HCT116 (cell line): ENCODE data around the gene ERLEC1. TPM values are rescaled to one million over a fixed set of nuclear protein-coding genes. Genes with fewer than 3 reads are reported as not detected.
"Not testable (repeated sequence)": the region's sequence is repeated elsewhere in the genome, so short reads cannot be mapped to it uniquely, and the experiment has no call there.

Experiments
- ATAC-seq: fragments of 200-7000 bp; cut with Tn5 transposase; 2 replicates; pipeline ENCODE4 v1.9.1; 2020; ENCODE audit warnings: mild to moderate bottlenecking, moderate library complexity
- BruUV-seq: library from RNA; stranded (reverse); fragments of 400-500 nt; replicated peaks from 2 replicates; lab custom pipeline; 2021; lab: Mats Ljungman, UMichigan
- CTCF ChIA-PET: fragments of 300-600 bp; sonication (Branson Sonifier 250); formaldehyde crosslinking; loops from one replicate; lab custom pipeline; 2021; ENCODE audit warnings: antibody characterized with exemption; lab: Charles Lee
- POLR2A ChIA-PET: fragments of 300-600, 350-600 bp; sonication (Branson Sonifier 250); formaldehyde crosslinking; loops from one replicate; lab custom pipeline; 2021; ENCODE audit warnings: antibody characterized with exemption; lab: Charles Lee
- RAD21 ChIA-PET, 2 experiments: fragments of 300-600 bp; sonication (Branson Sonifier 250); formaldehyde crosslinking; loops; one replicate each; lab custom pipeline; 2023; ENCODE audit warnings: low total read pairs in 2 of 2; ENCODE audit not compliant: uncharacterized antibody in 2 of 2, unreplicated experiment in 2 of 2, low non-redundant PET in 1 of 2; lab: Charles Lee
- DNase-seq: peaks from one replicate; pipeline ENCODE4 v3.0.0-alpha.2; 2010; ENCODE audit warnings: low read depth, low spot score
- H2AFZ ChIP-seq: fragments of 200-600 bp; shearing (Covaris generic), sonication (generic); 2 replicates; pipeline ENCODE4 v1.6.1; 2017; ENCODE audit warnings: low read depth, mixed run types, mixed read lengths, antibody characterized with exemption, low read length; ENCODE audit not compliant: poor library complexity, severe bottlenecking
- H3K27ac ChIP-seq: 2 replicates; pipeline ENCODE4 v1.5.1; 2012; ENCODE audit warnings: low read depth, low read length
- H3K27me3 ChIP-seq: fragments of 200-600 bp; sonication (generic); 2 replicates; pipeline ENCODE4 v1.6.1; 2016; ENCODE audit warnings: mixed run types, low read length, mixed read lengths; ENCODE audit not compliant: insufficient read depth
- H3K36me3 ChIP-seq, 2 experiments: fragments of 200-500 bp in 1 of 2; fragments of 200-600 bp in 1 of 2; sonication (Bioruptor generic) in 1 of 2; sonication (generic) in 1 of 2; 2 replicates each; pipeline versions ENCODE4 v1.5.1 to v1.6.1; 2014 to 2016; ENCODE audit warnings: low read length in 2 of 2, inconsistent platforms in 1 of 2, mixed read lengths in 1 of 2, mixed run types in 1 of 2; ENCODE audit not compliant: insufficient read depth in 2 of 2, control insufficient read depth in 1 of 2
- H3K4me1 ChIP-seq, 2 experiments: fragments of 200-600 bp in 1 of 2; sonication (generic) in 1 of 2; 2 replicates each; pipeline versions ENCODE4 v1.5.1 to v1.6.1; 2012 to 2017; ENCODE audit warnings: low read length in 2 of 2, inconsistent platforms in 1 of 2, mild to moderate bottlenecking in 1 of 2, mixed read lengths in 1 of 2, mixed run types in 1 of 2, moderate library complexity in 1 of 2; ENCODE audit not compliant: insufficient read depth in 2 of 2, control insufficient read depth in 1 of 2
- H3K4me2 ChIP-seq: fragments of 200-600 bp; sonication (generic); 2 replicates; pipeline ENCODE4 v1.6.1; 2017; ENCODE audit warnings: mixed run types, low read length, mixed read lengths
- H3K4me3 ChIP-seq, 2 experiments: fragments of 200-600 bp in 1 of 2; sonication (generic) in 1 of 2; replicated peaks in 1 of 2; 2 replicates each; pipeline ENCODE4 v1.5.1; 2011 to 2016; ENCODE audit warnings: low read length in 2 of 2, control low read depth in 1 of 2, low read depth in 1 of 2, mild to moderate bottlenecking in 1 of 2, mixed read lengths in 1 of 2, mixed run types in 1 of 2
- H3K79me2 ChIP-seq: fragments of 200-600 bp; sonication (generic); 2 replicates; pipeline ENCODE4 v1.6.1; 2017; ENCODE audit warnings: mild to moderate bottlenecking, mixed run types, low read length, moderate library complexity, mixed read lengths; ENCODE audit not compliant: insufficient read depth
- H3K9ac ChIP-seq: fragments of 200-600 bp; sonication (generic); 2 replicates; pipeline ENCODE4 v1.6.1; 2016; ENCODE audit warnings: low read length, mixed read lengths
- H3K9me2 ChIP-seq: fragments of 200-600 bp; sonication (generic), shearing (Covaris generic); 2 replicates; pipeline ENCODE4 v1.6.1; 2017; ENCODE audit warnings: mixed run types, mild to moderate bottlenecking, moderate library complexity; ENCODE audit not compliant: insufficient read depth
- H3K9me3 ChIP-seq, 2 experiments: fragments of 200-500 bp in 1 of 2; fragments of 200-600 bp in 1 of 2; sonication (Bioruptor generic) in 1 of 2; sonication (generic) in 1 of 2; 2 replicates each; pipeline ENCODE4 v1.6.1; 2014 to 2017; ENCODE audit warnings: low read length in 2 of 2, mixed read lengths in 2 of 2, inconsistent platforms in 1 of 2, low read depth in 1 of 2, mild to moderate bottlenecking in 1 of 2, mixed run types in 1 of 2, moderate library complexity in 1 of 2; ENCODE audit not compliant: control insufficient read depth in 1 of 2, insufficient read depth in 1 of 2
- H4K20me1 ChIP-seq: fragments of 200-600 bp; sonication (generic), shearing (Covaris generic); 2 replicates; pipeline ENCODE4 v1.6.1; 2017; ENCODE audit warnings: mixed run types, mild to moderate bottlenecking, moderate library complexity; ENCODE audit not compliant: insufficient read depth
- CTCF ChIP-seq, 3 experiments: fragments of 200-600 bp in 1 of 3; sonication (generic) in 1 of 3; IDR thresholded peaks in 2 of 3; conservative IDR thresholded peaks in 1 of 3; 2 replicates each; pipeline ENCODE4 v1.5.1; 2012 to 2017; ENCODE audit warnings: low read depth in 2 of 3, low read length in 2 of 3, antibody characterized with exemption in 1 of 3, borderline replicate concordance in 1 of 3, control low read depth in 1 of 3, mild to moderate bottlenecking in 1 of 3, mixed read lengths in 1 of 3, mixed run types in 1 of 3, moderate library complexity in 1 of 3; ENCODE audit not compliant: insufficient read depth in 1 of 3
- EZH2 ChIP-seq: fragments of 200-600 bp; sonication (generic); IDR thresholded peaks from 2 replicates; pipeline ENCODE4 v1.6.1; 2017; ENCODE audit warnings: antibody characterized with exemption, mixed run types
- MAX ChIP-seq: IDR thresholded peaks from 2 replicates; pipeline ENCODE4 v1.6.1; 2012
- SP1 ChIP-seq: IDR thresholded peaks from 2 replicates; pipeline ENCODE4 v1.6.1; 2012; ENCODE audit warnings: low read depth
- SRF ChIP-seq: IDR thresholded peaks from 2 replicates; pipeline ENCODE4 v1.6.1; 2012; ENCODE audit warnings: low read depth
- YY1 ChIP-seq: IDR thresholded peaks from 2 replicates; pipeline ENCODE4 v1.6.1; 2011; ENCODE audit warnings: low read length, low read depth, moderate library complexity, mild to moderate bottlenecking; ENCODE audit not compliant: insufficient replicate concordance; ENCODE audit errors: extremely low read depth
- ZFX ChIP-seq: fragments of 450-650 bp; IDR thresholded peaks from 2 replicates; pipeline ENCODE4 v1.6.1; 2017
- ZNF274 ChIP-seq: fragments of 200-500 bp; sonication (Bioruptor generic); IDR thresholded peaks from 2 replicates; pipeline ENCODE4 v1.6.1; 2014; ENCODE audit warnings: mild to moderate bottlenecking, low read depth, low read length, inconsistent platforms
- intact Hi-C: fragments of 100-400 bp; cut with micrococcal nuclease; formaldehyde crosslinking; loops from 2 replicates; pipeline ENCODE4 v1.10.0; 2022
- total RNA-seq: library from RNA; stranded (reverse); gene quantifications from one replicate; pipeline ENCODE4 v1.2.1, GENCODE V29; 2021; ENCODE audit not compliant: unreplicated experiment
- TF ChIP-seq, protein P1 (sequence below): IDR thresholded peaks from 2 replicates; pipeline ENCODE4 v1.6.1; 2012; ENCODE audit warnings: low read depth
- TF ChIP-seq, protein P2 (sequence below): IDR thresholded peaks from 2 replicates; pipeline ENCODE4 v1.6.1; 2012

Gene ERLEC1
- total RNA-seq, 1 experiment from 2014 or later, result 26.9 TPM

DNA sequence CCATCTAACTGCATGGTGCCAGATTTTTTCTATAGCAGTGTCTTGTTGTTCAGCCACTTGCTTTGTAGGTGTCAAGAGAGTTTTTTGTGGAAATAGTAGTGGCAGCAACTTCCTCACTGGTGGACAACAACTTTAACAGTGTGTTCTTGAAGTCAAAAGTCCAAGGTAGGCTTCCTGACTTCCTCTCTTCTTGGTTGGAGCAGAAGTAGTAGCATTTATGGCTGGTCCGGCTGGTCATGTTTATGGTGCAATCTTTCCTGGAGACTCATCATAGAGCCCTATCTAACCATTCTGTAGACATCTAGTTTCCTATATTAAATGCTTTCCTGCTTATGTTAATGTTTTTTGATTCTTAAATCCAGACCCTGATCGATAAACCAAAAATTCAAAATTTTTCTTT lies 61.2 kb downstream of the ERLEC1 start:
- H3K4me1 ChIP-seq, result no peaks in the 10 kb centered on the region
- H3K9ac ChIP-seq, result no peak overlapping the region
- H3K4me2 ChIP-seq, result no peak overlapping the region
- no peaks in the 10 kb centered on the region for H3K79me2 ChIP-seq
- no peaks in the 10 kb centered on the region for H3K36me3 ChIP-seq
- no peak overlapping the region for H3K4me3 ChIP-seq
- no TSS peak for BruUV-seq
- RAD21 ChIA-PET, result no interaction called here
- H3K9me3 ChIP-seq, result no peaks in the 10 kb centered on the region
- no peak for ATAC-seq
- no peak for TF ChIP-seq EZH2
- no peak for TF ChIP-seq CTCF (IDR thresholded peaks at IDR 0.05 in 2 of 3, conservative IDR thresholded peaks at IDR 0.05 in 1 of 3; ENCODE audit: borderline replicate concordance in 1 of 3, insufficient read depth in 1 of 3, low read depth in 2 of 3, low read length in 2 of 3)
- TF ChIP-seq, protein P1, sequence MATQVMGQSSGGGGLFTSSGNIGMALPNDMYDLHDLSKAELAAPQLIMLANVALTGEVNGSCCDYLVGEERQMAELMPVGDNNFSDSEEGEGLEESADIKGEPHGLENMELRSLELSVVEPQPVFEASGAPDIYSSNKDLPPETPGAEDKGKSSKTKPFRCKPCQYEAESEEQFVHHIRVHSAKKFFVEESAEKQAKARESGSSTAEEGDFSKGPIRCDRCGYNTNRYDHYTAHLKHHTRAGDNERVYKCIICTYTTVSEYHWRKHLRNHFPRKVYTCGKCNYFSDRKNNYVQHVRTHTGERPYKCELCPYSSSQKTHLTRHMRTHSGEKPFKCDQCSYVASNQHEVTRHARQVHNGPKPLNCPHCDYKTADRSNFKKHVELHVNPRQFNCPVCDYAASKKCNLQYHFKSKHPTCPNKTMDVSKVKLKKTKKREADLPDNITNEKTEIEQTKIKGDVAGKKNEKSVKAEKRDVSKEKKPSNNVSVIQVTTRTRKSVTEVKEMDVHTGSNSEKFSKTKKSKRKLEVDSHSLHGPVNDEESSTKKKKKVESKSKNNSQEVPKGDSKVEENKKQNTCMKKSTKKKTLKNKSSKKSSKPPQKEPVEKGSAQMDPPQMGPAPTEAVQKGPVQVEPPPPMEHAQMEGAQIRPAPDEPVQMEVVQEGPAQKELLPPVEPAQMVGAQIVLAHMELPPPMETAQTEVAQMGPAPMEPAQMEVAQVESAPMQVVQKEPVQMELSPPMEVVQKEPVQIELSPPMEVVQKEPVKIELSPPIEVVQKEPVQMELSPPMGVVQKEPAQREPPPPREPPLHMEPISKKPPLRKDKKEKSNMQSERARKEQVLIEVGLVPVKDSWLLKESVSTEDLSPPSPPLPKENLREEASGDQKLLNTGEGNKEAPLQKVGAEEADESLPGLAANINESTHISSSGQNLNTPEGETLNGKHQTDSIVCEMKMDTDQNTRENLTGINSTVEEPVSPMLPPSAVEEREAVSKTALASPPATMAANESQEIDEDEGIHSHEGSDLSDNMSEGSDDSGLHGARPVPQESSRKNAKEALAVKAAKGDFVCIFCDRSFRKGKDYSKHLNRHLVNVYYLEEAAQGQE, result no peak
- TF ChIP-seq, protein P2, sequence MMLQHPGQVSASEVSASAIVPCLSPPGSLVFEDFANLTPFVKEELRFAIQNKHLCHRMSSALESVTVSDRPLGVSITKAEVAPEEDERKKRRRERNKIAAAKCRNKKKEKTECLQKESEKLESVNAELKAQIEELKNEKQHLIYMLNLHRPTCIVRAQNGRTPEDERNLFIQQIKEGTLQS, result no peak
- no peak for TF ChIP-seq YY1
- no peak for TF ChIP-seq MAX
- no peak for TF ChIP-seq ZNF274
- no peak for TF ChIP-seq ZFX
- TF ChIP-seq SRF, result no peak
- TF ChIP-seq SP1, result no peak
- TF ChIP-seq, all 23 proteins: peak for 0
- Histone ChIP-seq H4K20me1 (no peaks in the 10 kb centered on the region), H2AFZ (no peak overlapping the region), H3K9me2 (no peaks in the 10 kb centered on the region), H3K27me3 (no peaks in the 10 kb centered on the region), H3K27ac (no peak overlapping the region)
- intact Hi-C loops, result no loop called here
- ChIA-PET POLR2A (no interaction called here), CTCF (no interaction called here)
- DNase-seq, result no peak

DNA sequence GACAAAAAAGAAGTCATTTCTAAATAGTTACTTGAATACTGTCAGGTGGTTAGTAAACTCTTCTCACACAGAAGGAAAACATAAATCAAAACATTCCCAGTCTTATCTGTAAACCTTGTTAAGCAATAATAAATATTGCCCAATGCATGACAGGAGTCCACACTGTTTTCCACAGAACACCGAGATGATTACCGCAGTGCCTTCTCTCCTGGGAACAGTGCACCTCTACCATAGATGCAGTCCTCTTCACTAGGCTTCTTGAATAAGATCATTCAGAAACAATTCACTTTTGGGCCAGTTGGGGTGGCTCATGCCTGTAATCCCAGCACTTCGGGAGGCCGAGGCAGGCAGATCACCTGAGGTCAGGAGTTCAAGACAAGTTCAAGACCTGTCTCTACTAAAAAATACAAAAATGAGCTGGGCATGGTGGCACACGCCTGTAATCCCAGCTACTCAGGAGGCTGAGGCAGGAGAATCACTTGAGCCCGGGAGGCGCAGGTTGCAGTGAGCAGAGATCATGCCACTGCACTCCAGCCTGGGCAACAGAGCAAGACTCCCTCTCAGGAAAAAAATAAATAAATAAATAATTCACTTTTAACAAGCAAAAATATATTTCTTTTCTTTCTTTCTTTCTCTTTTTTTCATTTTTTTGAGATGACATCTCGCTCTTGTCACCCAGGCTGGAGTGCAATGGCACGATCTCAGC lies 64.4 kb downstream of the ERLEC1 start:
- H3K27ac ChIP-seq, H3K27me3 ChIP-seq, H4K20me1 ChIP-seq, H3K9me2 ChIP-seq, H2AFZ ChIP-seq, RAD21 ChIA-PET, H3K4me3 ChIP-seq, H3K9me3 ChIP-seq, DNase-seq, H3K4me2 ChIP-seq, BruUV-seq, ATAC-seq, CTCF ChIA-PET, H3K4me1 ChIP-seq, intact Hi-C loops, H3K79me2 ChIP-seq, H3K9ac ChIP-seq, POLR2A ChIA-PET, H3K36me3 ChIP-seq: not testable (repeated sequence)
